ENCODE measurements around the gene ADAMTS4.
A peak's percentile ranks its signal among the peaks of the same experiment; 100 is the strongest.

DNA sequence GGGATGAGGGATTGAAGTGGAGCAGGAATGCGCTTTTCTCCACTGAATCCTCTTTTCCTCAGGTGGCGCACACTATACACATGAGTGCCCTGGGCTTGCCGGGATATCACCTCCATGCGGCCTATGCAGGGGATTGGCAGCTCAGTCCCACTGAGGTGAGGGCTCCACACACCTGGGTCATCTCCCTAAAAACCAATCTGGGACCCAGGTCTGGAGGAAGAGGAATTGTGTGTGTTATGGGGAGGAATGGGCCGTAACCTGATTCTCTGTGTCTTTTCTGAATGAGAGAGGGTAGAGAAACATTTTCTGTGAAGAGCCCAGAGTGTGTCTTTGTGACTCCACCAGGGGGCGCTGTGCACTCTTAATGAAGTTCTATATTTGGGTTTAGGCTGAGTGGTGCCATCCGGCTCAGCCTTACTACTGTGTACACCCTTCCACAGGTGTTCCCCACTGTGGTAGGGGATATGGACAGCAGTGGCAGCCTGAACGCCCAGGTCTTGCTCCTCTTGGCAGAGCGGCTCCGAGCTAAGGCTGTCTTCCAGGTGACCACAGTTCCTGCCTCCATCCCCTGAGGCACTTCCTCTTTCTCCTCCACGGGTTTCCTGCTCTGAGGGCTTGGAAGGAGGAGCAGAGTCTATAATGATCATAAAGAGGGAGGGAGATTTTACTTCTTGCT lies 28.5 kb upstream of the ADAMTS4 start:
- TF ChIP-seq, protein P1, sequence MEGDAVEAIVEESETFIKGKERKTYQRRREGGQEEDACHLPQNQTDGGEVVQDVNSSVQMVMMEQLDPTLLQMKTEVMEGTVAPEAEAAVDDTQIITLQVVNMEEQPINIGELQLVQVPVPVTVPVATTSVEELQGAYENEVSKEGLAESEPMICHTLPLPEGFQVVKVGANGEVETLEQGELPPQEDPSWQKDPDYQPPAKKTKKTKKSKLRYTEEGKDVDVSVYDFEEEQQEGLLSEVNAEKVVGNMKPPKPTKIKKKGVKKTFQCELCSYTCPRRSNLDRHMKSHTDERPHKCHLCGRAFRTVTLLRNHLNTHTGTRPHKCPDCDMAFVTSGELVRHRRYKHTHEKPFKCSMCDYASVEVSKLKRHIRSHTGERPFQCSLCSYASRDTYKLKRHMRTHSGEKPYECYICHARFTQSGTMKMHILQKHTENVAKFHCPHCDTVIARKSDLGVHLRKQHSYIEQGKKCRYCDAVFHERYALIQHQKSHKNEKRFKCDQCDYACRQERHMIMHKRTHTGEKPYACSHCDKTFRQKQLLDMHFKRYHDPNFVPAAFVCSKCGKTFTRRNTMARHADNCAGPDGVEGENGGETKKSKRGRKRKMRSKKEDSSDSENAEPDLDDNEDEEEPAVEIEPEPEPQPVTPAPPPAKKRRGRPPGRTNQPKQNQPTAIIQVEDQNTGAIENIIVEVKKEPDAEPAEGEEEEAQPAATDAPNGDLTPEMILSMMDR (IDR thresholded peaks at IDR 0.05): peak in 1 of 3 donors; percentile 83
- TF ChIP-seq POLR2A (IDR thresholded peaks at IDR 0.05): no peak

Data from lower leg skin (tissue), 3 donors.